ENCODE measurements around the gene IPO13. TPM values are rescaled to one million over a fixed set of nuclear protein-coding genes. Genes with fewer than 3 reads are reported as not detected.

The IPO13 gene
- total and polyA plus RNA-seq, 2 experiments from 2014 or later, result 26.2 to 28.6 TPM

- DNase-seq (ENCODE audit: low read depth in 1 of 2, low spot score in 1 of 2), result no peak
- H3K36me3 ChIP-seq, result peaks cover 11% of the 10 kb centered on the region
- H3K27ac ChIP-seq, result no peak overlapping the region
- TF ChIP-seq CTCF (IDR thresholded peaks at IDR 0.05; ENCODE audit: low read depth, low read length), result no peak
- no peak overlapping the region for H3K4me3 ChIP-seq
- H3K27me3 ChIP-seq, result no peaks in the 10 kb centered on the region
- H3K9me3 ChIP-seq (ENCODE audit: low read depth), result no peaks in the 10 kb centered on the region
- no peaks in the 10 kb centered on the region for H3K4me1 ChIP-seq (ENCODE audit: low read depth)
Observed at GRCh38 chr1:43981135-43981491, 34.4 kb downstream of the IPO13 start.

GRCh38 chr1:43981636-43982035, 34.9 kb downstream of the IPO13 start:
- no peak for TF ChIP-seq CTCF (IDR thresholded peaks at IDR 0.05; ENCODE audit: low read depth, low read length)
- no peak overlapping the region for H3K4me3 ChIP-seq
- H3K4me1 ChIP-seq (ENCODE audit: low read depth), result no peaks in the 10 kb centered on the region
- no peaks in the 10 kb centered on the region for H3K27me3 ChIP-seq
- DNase-seq (ENCODE audit: low read depth in 1 of 2, low spot score in 1 of 2), result no peak
- no peaks in the 10 kb centered on the region for H3K9me3 ChIP-seq (ENCODE audit: low read depth)
- H3K36me3 ChIP-seq, result peaks cover 7% of the 10 kb centered on the region
- H3K27ac ChIP-seq, result no peak overlapping the region

- TF ChIP-seq CTCF (IDR thresholded peaks at IDR 0.05; ENCODE audit: low read depth, low read length), result no peak
- no peak overlapping the region for H3K27ac ChIP-seq
- no peaks in the 10 kb centered on the region for H3K9me3 ChIP-seq (ENCODE audit: low read depth)
- H3K27me3 ChIP-seq, result no peaks in the 10 kb centered on the region
- no peak for DNase-seq (ENCODE audit: low read depth in 1 of 2, low spot score in 1 of 2)
- no peak overlapping the region for H3K4me3 ChIP-seq
- no peaks in the 10 kb centered on the region for H3K4me1 ChIP-seq (ENCODE audit: low read depth)
- H3K36me3 ChIP-seq, result peaks cover 7% of the 10 kb centered on the region
Observed at GRCh38 chr1:43982241-43982640, 35.5 kb downstream of the IPO13 start.

- H3K36me3 ChIP-seq, result peaks cover 2% of the 10 kb centered on the region
- TF ChIP-seq CTCF (IDR thresholded peaks at IDR 0.05; ENCODE audit: low read depth, low read length), result no peak
- no peaks in the 10 kb centered on the region for H3K27me3 ChIP-seq
- no peak overlapping the region for H3K4me3 ChIP-seq
- no peaks in the 10 kb centered on the region for H3K4me1 ChIP-seq (ENCODE audit: low read depth)
- H3K9me3 ChIP-seq (ENCODE audit: low read depth), result no peaks in the 10 kb centered on the region
- no peak for DNase-seq (ENCODE audit: low read depth in 1 of 2, low spot score in 1 of 2)
- no peak overlapping the region for H3K27ac ChIP-seq
Observed at GRCh38 chr1:43982808-43983207, 36.1 kb downstream of the IPO13 start.

- Histone ChIP-seq H3K27me3 (no peaks in the 10 kb centered on the region), H3K9me3 (ENCODE audit: low read depth) (no peaks in the 10 kb centered on the region), H3K4me1 (ENCODE audit: low read depth) (no peaks in the 10 kb centered on the region), H3K4me3 (no peak overlapping the region), H3K36me3 (no peaks in the 10 kb centered on the region), H3K27ac (no peak overlapping the region)
- no peak for TF ChIP-seq CTCF (IDR thresholded peaks at IDR 0.05; ENCODE audit: low read depth, low read length)
- DNase-seq (ENCODE audit: low read depth in 1 of 2, low spot score in 1 of 2), result no peak
Observed at GRCh38 chr1:43983253-43983899, 36.6 kb downstream of the IPO13 start.
